G401 (cell line): ENCODE data around the gene STX18. TPM values are rescaled to one million over a fixed set of nuclear protein-coding genes. Genes with fewer than 3 reads are reported as not detected.
"Not testable (repeated sequence)": the region's sequence is repeated elsewhere in the genome, so short reads cannot be mapped to it uniquely, and the experiment has no call there.

Source experiments
- DNase-seq: peaks from one replicate; pipeline ENCODE4 v3.0.0-alpha.2; 2015; ENCODE audit warnings: low spot score
- in situ Hi-C: cut with HindIII; loops from 2 replicates; pipeline ENCODE4 v1.10.0; 2016; ENCODE audit warnings: low sequenced_read_pairs, mixed read lengths
- total RNA-seq: library from RNA; depleted of rRNA; stranded (reverse); fragments of >200 nt; shearing (Covaris generic); gene quantifications from 2 replicates; pipeline ENCODE4 v1.2.3, GENCODE V29; 2014

STX18 gene
- total RNA-seq, 1 experiment from 2014 or later, result 199 TPM

- in situ Hi-C loops, result no loop called here
Measured at GRCh38 chr4:4559596-4559995, 17.7 kb upstream of the STX18 start.

GRCh38 chr4:4558881-4559280, 17.0 kb upstream of the STX18 start:
- in situ Hi-C loops, result no loop called here
- no peak for DNase-seq

More at GRCh38 chr4:4559596-4559995, 17.7 kb upstream of the STX18 start:
- no peak for DNase-seq

GRCh38 chr4:4555916-4556315, 14.1 kb upstream of the STX18 start:
- in situ Hi-C loops, result no loop called here
- peak; percentile 65 for DNase-seq

- in situ Hi-C loops, result no loop called here
- DNase-seq, result no peak
Measured at GRCh38 chr4:4554234-4554633, 12.4 kb upstream of the STX18 start.

GRCh38 chr4:4552042-4552441, 10.2 kb upstream of the STX18 start:
- in situ Hi-C loops, DNase-seq: not testable (repeated sequence)

- DNase-seq, in situ Hi-C loops: not testable (repeated sequence)
Measured at GRCh38 chr4:4550161-4550560, 8.3 kb upstream of the STX18 start.

- in situ Hi-C loops, result no loop called here
- DNase-seq, result no peak
Measured at GRCh38 chr4:4549534-4549933, 7.7 kb upstream of the STX18 start.

GRCh38 chr4:4542774-4543485, 1.1 kb upstream of the STX18 start:
- peak; percentile 28 for DNase-seq
- in situ Hi-C loops, result no loop called here

GRCh38 chr4:4541040-4541631, 712 bp downstream of the STX18 start:
- in situ Hi-C loops, result no loop called here
- peak; percentile 29 for DNase-seq

- in situ Hi-C loops, result no loop called here
- DNase-seq, result no peak
Measured at GRCh38 chr4:4539481-4539880, 2.4 kb downstream of the STX18 start.

- in situ Hi-C loops, result no loop called here
- no peak for DNase-seq
Measured at GRCh38 chr4:4535590-4535989, 6.3 kb downstream of the STX18 start.

- DNase-seq, result no peak
- in situ Hi-C loops, result no loop called here
Measured at GRCh38 chr4:4534515-4535145, 7.2 kb downstream of the STX18 start.

GRCh38 chr4:4533461-4534169, 8.2 kb downstream of the STX18 start:
- peak; percentile 82 for DNase-seq
- in situ Hi-C loops, result no loop called here

- DNase-seq, result no peak
- in situ Hi-C loops, result no loop called here
Measured at GRCh38 chr4:4532371-4533154, 9.3 kb downstream of the STX18 start.

- in situ Hi-C loops, result no loop called here
- DNase-seq, result no peak
Measured at GRCh38 chr4:4529392-4529791, 12.5 kb downstream of the STX18 start.

- DNase-seq, result no peak
- in situ Hi-C loops, result no loop called here
Measured at GRCh38 chr4:4526401-4526800, 15.4 kb downstream of the STX18 start.

- DNase-seq, result peak; percentile 37
Measured at GRCh38 chr4:4524364-4524763, 17.5 kb downstream of the STX18 start.

GRCh38 chr4:4521731-4522130, 20.1 kb downstream of the STX18 start:
- no peak for DNase-seq
- in situ Hi-C loops, result no loop called here

More at GRCh38 chr4:4524364-4524763, 17.5 kb downstream of the STX18 start:
- in situ Hi-C loops, result no loop called here

GRCh38 chr4:4521136-4521535, 20.7 kb downstream of the STX18 start:
- in situ Hi-C loops, result no loop called here
- DNase-seq, result peak; percentile 33
